H1 (cell line): ENCODE measurements around the gene MEIOB. TPM values are rescaled to one million over a fixed set of nuclear protein-coding genes. Genes with fewer than 3 reads are reported as not detected.

Experiments
- CTCF ChIA-PET: fragments of 300-600 bp; sonication (Branson Sonifier 250); formaldehyde crosslinking; loops from one replicate; lab custom pipeline; 2021; ENCODE audit not compliant: partially characterized antibody; lab: Charles Lee
- POLR2A ChIA-PET: fragments of 300-600 bp; sonication (Branson Sonifier 250); formaldehyde crosslinking; loops from one replicate; lab custom pipeline; 2021; ENCODE audit warnings: inconsistent platforms; ENCODE audit not compliant: partially characterized antibody; lab: Charles Lee
- DNase-seq, 2 experiments: peaks; one replicate each; pipeline versions ENCODE4 v3.0.0 to v3.0.0-alpha.2; 2010 to 2022; ENCODE audit warnings: low spot score in 2 of 2, low read depth in 1 of 2, mixed read lengths in 1 of 2
- FAIRE-seq: peaks from 2 replicates; lab custom pipeline; 2011; peaks lifted over from hg19 to GRCh38; lab: Jason Lieb, UNC
- H2AFZ ChIP-seq: 2 replicates; pipeline ENCODE4 v1.8.1; 2012; ENCODE audit warnings: low read length, inconsistent platforms
- H2AK5ac ChIP-seq: 2 replicates; pipeline ENCODE4 v1.6.1; 2013; ENCODE audit warnings: low read depth, low read length
- H2BK120ac ChIP-seq: replicated peaks from 2 replicates; pipeline ENCODE3; 2013; ENCODE audit warnings: low read depth, low read length, inconsistent platforms
- H2BK12ac ChIP-seq: 2 replicates; pipeline ENCODE4 v1.6.1; 2013; ENCODE audit warnings: low read depth, low read length
- H2BK15ac ChIP-seq: 2 replicates; pipeline ENCODE4 v1.6.1; 2013; ENCODE audit warnings: low read length
- H2BK20ac ChIP-seq: 2 replicates; pipeline ENCODE4 v1.6.1; 2013; ENCODE audit warnings: low read length
- H2BK5ac ChIP-seq: 2 replicates; pipeline ENCODE4 v1.6.1; 2013; ENCODE audit warnings: low read depth, low read length
- H3K14ac ChIP-seq: 2 replicates; pipeline ENCODE4 v1.6.1; 2013; ENCODE audit warnings: inconsistent platforms; ENCODE audit not compliant: insufficient read length
- H3K18ac ChIP-seq: 2 replicates; pipeline ENCODE4 v1.6.1; 2013; ENCODE audit warnings: low read length; ENCODE audit errors: extremely low read depth
- H3K23ac ChIP-seq: 2 replicates; pipeline ENCODE4 v1.6.1; 2013; ENCODE audit warnings: inconsistent platforms; ENCODE audit not compliant: insufficient read length
- H3K23me2 ChIP-seq: 2 replicates; pipeline ENCODE4 v1.6.1; 2013; ENCODE audit warnings: low read depth, low read length
- H3K27ac ChIP-seq: 2 replicates; pipeline ENCODE4 v1.6.1; 2011; ENCODE audit warnings: low read depth, low read length, inconsistent platforms
- H3K27me3 ChIP-seq, 4 experiments: replicated peaks in 1 of 4; 1 replicate in 1 of 4; 2 replicates in 3 of 4; pipeline versions ENCODE4 v1.6.1 to v1.8.1; 2011 to 2013; ENCODE audit warnings: low read length in 3 of 4, mild to moderate bottlenecking in 3 of 4, inconsistent platforms in 2 of 4, mixed read lengths in 2 of 4, moderate library complexity in 1 of 4; ENCODE audit not compliant: control insufficient read depth in 3 of 4, insufficient read depth in 3 of 4; ENCODE audit errors: extremely low read depth in 1 of 4
- H3K36me3 ChIP-seq, 4 experiments: 2 replicates each; pipeline versions ENCODE4 v1.6.1 to v1.8.1; 2011 to 2013; ENCODE audit warnings: mild to moderate bottlenecking in 4 of 4, low read length in 3 of 4, moderate library complexity in 2 of 4, control low read depth in 1 of 4, inconsistent platforms in 1 of 4; ENCODE audit not compliant: insufficient read depth in 4 of 4, control insufficient read depth in 2 of 4
- H3K4ac ChIP-seq: replicated peaks from 2 replicates; pipeline ENCODE3; 2013; ENCODE audit warnings: low read length, low read depth, mixed read lengths, inconsistent platforms; ENCODE audit not compliant: insufficient read length
- H3K4me1 ChIP-seq, 4 experiments: replicated peaks in 1 of 4; 1 replicate in 1 of 4; 2 replicates in 3 of 4; pipeline versions ENCODE4 v1.6.1 to v1.8.1; 2011 to 2013; ENCODE audit warnings: low read length in 3 of 4, inconsistent platforms in 2 of 4, mixed read lengths in 1 of 4; ENCODE audit not compliant: insufficient read depth in 4 of 4, control insufficient read depth in 3 of 4
- H3K4me2 ChIP-seq, 2 experiments: 2 replicates each; pipeline versions ENCODE4 v1.6.1 to v1.8.1; 2011 to 2013; ENCODE audit warnings: low read depth in 2 of 2, low read length in 2 of 2, control low read depth in 1 of 2, inconsistent platforms in 1 of 2, mild to moderate bottlenecking in 1 of 2; ENCODE audit not compliant: insufficient read depth in 1 of 2
- H3K4me3 ChIP-seq, 4 experiments: fragments of 200-600, 300-600 bp in 1 of 4; sonication (generic), shearing (Covaris generic), sonication (Bioruptor Twin) in 1 of 4; 2 replicates each; pipeline versions ENCODE4 v1.5.1 to v1.8.1; 2011 to 2016; ENCODE audit warnings: low read length in 4 of 4, low read depth in 3 of 4, control low read depth in 2 of 4, inconsistent platforms in 2 of 4, mild to moderate bottlenecking in 2 of 4, mixed read lengths in 1 of 4, moderate library complexity in 1 of 4; ENCODE audit not compliant: insufficient read depth in 2 of 4; ENCODE audit errors: extremely low read depth in 1 of 4
- H3K56ac ChIP-seq: replicated peaks from 2 replicates; pipeline ENCODE3; 2013; ENCODE audit warnings: low read depth, mild to moderate bottlenecking, mixed read lengths, low read length, inconsistent platforms; ENCODE audit not compliant: insufficient read length
- H3K79me1 ChIP-seq: 2 replicates; pipeline ENCODE4 v1.6.1; 2013; ENCODE audit warnings: low read depth, low read length, control low read depth
- H3K79me2 ChIP-seq, 2 experiments: 2 replicates each; pipeline versions ENCODE4 v1.6.1 to v1.8.1; 2012 to 2013; ENCODE audit warnings: low read length in 2 of 2, mild to moderate bottlenecking in 2 of 2, inconsistent platforms in 1 of 2; ENCODE audit not compliant: insufficient read depth in 2 of 2, control insufficient read depth in 1 of 2
- H3K9ac ChIP-seq, 4 experiments: replicated peaks in 1 of 4; 1 replicate in 1 of 4; 2 replicates in 3 of 4; pipeline versions ENCODE4 v1.6.1 to v1.8.1; 2011 to 2013; ENCODE audit warnings: low read depth in 3 of 4, low read length in 3 of 4, control low read depth in 2 of 4, mild to moderate bottlenecking in 2 of 4, moderate library complexity in 2 of 4, inconsistent platforms in 1 of 4; ENCODE audit errors: extremely low read depth in 1 of 4
- H3K9me3 ChIP-seq, 2 experiments: 2 replicates each; pipeline versions ENCODE4 v1.6.1 to v1.8.1; 2012 to 2013; ENCODE audit warnings: mild to moderate bottlenecking in 2 of 2, moderate library complexity in 2 of 2, control low read depth in 1 of 2, inconsistent platforms in 1 of 2, low read depth in 1 of 2, low read length in 1 of 2, mixed read lengths in 1 of 2; ENCODE audit not compliant: insufficient read depth in 2 of 2
- H4K20me1 ChIP-seq, 2 experiments: replicated peaks in 1 of 2; 2 replicates each; pipeline versions ENCODE3 to v1.8.1; 2011 to 2013; ENCODE audit warnings: inconsistent platforms in 2 of 2, low read length in 2 of 2, mild to moderate bottlenecking in 1 of 2; ENCODE audit not compliant: insufficient read depth in 2 of 2, control insufficient read depth in 1 of 2
- H4K5ac ChIP-seq: 2 replicates; pipeline ENCODE4 v1.6.1; 2013; ENCODE audit warnings: low read length, low read depth, mixed read lengths, inconsistent platforms; ENCODE audit not compliant: insufficient read length
- H4K8ac ChIP-seq: 2 replicates; pipeline ENCODE4 v1.8.0; 2013; ENCODE audit warnings: mild to moderate bottlenecking, moderate library complexity, low read length, inconsistent platforms; ENCODE audit not compliant: insufficient read depth; ENCODE audit errors: extremely low read depth
- H4K91ac ChIP-seq: replicated peaks from 2 replicates; pipeline ENCODE3; 2013; ENCODE audit warnings: low read length, mixed read lengths, inconsistent platforms; ENCODE audit not compliant: insufficient read length
- RNF2 ChIP-seq: fragments of 200-900, 300-1000 bp; sonication (generic); IDR thresholded peaks from 2 replicates; pipeline ENCODE4 v1.7.1; 2016; ENCODE audit warnings: borderline replicate concordance, low read depth, mild to moderate bottlenecking, antibody characterized with exemption, low read length; ENCODE audit not compliant: poor library complexity, severe bottlenecking; ENCODE audit errors: missing control alignments
- WGBS, 2 experiments: shearing (Covaris generic) in 1 of 2; methylation state at CpG; one replicate each; pipeline versions ENCODE4 v1.1.6 to v1.1.7; 2013 to 2015; ENCODE audit warnings: low lambda C conversion rate in 2 of 2, mixed read lengths in 2 of 2, inconsistent platforms in 1 of 2, low coverage in 1 of 2, missing lambda C conversion rate in 1 of 2; ENCODE audit not compliant: insufficient replicate concordance in 2 of 2, insufficient coverage in 1 of 2, insufficient read length in 1 of 2; ENCODE audit errors: extremely low coverage in 1 of 2, missing lambda C conversion rate in 1 of 2; 5-methylcytosine and 5-hydroxymethylcytosine counted together
- polyA plus RNA-seq, 7 experiments: library from polyadenylated mRNA; depleted of rRNA in 3 of 7; stranded (reverse) in 5 of 7; unstranded in 2 of 7; fragments of >200 nt in 5 of 7; fragments of 200-250 nt in 2 of 7; gene quantifications; 1 replicate in 5 of 7; 2 replicates in 1 of 7; 4 replicates in 1 of 7; pipeline versions ENCODE4 v1.2.1 to v1.2.3, GENCODE V29; 2011 to 2013; ENCODE audit warnings: missing spikeins in 2 of 7, mixed read lengths in 2 of 7
- total RNA-seq: library from RNA; stranded (reverse); fragmentation: NEBNext Ultra II Directional; extraction: Animal tissue kit (Norgen Biotek cat#: 25700); gene quantifications from 2 replicates; pipeline ENCODE4 v1.2.1, GENCODE V29; 2021

Gene MEIOB
- total and polyA plus RNA-seq, 2 of the 8 experiments (the other 6 are each of a cell fraction or from before 2014, with no cell fraction given), result 0.63 to 1.1 TPM

GRCh38 chr16:1917056-1917664 lies 45.2 kb upstream of the MEIOB start:
- DNase-seq (no peak), FAIRE-seq (no peak)
- Histone ChIP-seq H4K5ac (no peak overlapping the region), H3K23ac (no peak overlapping the region), H4K8ac (no peak overlapping the region), H3K4me1 (peaks cover 0 to 37% (median 23%) of the 10 kb centered on the region in 4 experiments; a peak in 6 of 7 replicates), H3K56ac (no peak overlapping the region), H3K27ac (no peak overlapping the region), H2BK5ac (no peak overlapping the region), H2BK20ac (no peak overlapping the region), H4K20me1 (peaks cover 4 to 9% of the 10 kb centered on the region in 2 experiments), H3K9ac (no peak overlapping the region), H3K27me3 (peaks cover 39 to 74% (median 61%) of the 10 kb centered on the region in 4 experiments), H3K4me3 (peak overlapping the region in 2 of 4 experiments; percentile 34 to 54; a peak in 4 of 8 replicates), H3K14ac (no peak overlapping the region), H2BK15ac (no peak overlapping the region), H3K4me2 (peak overlapping the region; percentile 65 to 80), H3K79me1 (no peaks in the 10 kb centered on the region), H2AFZ (no peak overlapping the region), H3K79me2 (no peaks in the 10 kb centered on the region), H2AK5ac (no peak overlapping the region), H2BK120ac (no peak overlapping the region), H3K23me2 (peaks cover 9% of the 10 kb centered on the region; the same call in 1 of the 2 replicates), H3K4ac (no peak overlapping the region), H3K9me3 (no peaks in the 10 kb centered on the region), H3K36me3 (peaks cover 0 to 7% (median 0%) of the 10 kb centered on the region in 4 experiments; a peak in 1 of 8 replicates), H4K91ac (peak overlapping the region; percentile 44), H2BK12ac (no peak overlapping the region), H3K18ac (peak overlapping the region; percentile 60; the same call in 1 of the 2 replicates)
- POLR2A ChIA-PET, result interaction anchor here (0.8 to 2.8 kb wide), 5 partner anchors 10 to 48 kb away, joined by 3 to 15 read pairs (median 7); partner anchors contain the start of gene RPS2
- no peak for TF ChIP-seq RNF2
- 13% methylated on average over 21 of the region's 22 CpGs; no CpG with 5 or more reads in 1 of the 2 experiments for WGBS, 2 experiments
- CTCF ChIA-PET, result interaction anchor here (0.8 to 4.0 kb wide), 4 partner anchors 11 to 53 kb away, joined by 3 to 19 read pairs (median 4); no protein-coding TSS in a partner anchor
